Stomach smooth muscle (tissue), 2 donors: ENCODE data around the gene PDE6D.

Source experiments
- H3K27ac ChIP-seq: one replicate; pipeline ENCODE4 v1.7.0; 2013; ENCODE audit warnings: mild to moderate bottlenecking, low read length, inconsistent platforms
- H3K27me3 ChIP-seq, 2 donors: one replicate each; pipeline ENCODE4 v1.7.0; 2013; ENCODE audit warnings: low read length in 2 of 2; ENCODE audit not compliant: insufficient read depth in 2 of 2, control insufficient read depth in 1 of 2
- H3K36me3 ChIP-seq, 2 donors: one replicate each; pipeline ENCODE4 v1.7.0; 2013; ENCODE audit warnings: low read length in 2 of 2; ENCODE audit not compliant: control insufficient read depth in 2 of 2, insufficient read depth in 2 of 2
- H3K4me1 ChIP-seq: one replicate; pipeline ENCODE4 v1.7.0; 2013; ENCODE audit warnings: low read length; ENCODE audit not compliant: control insufficient read depth, insufficient read depth
- H3K4me3 ChIP-seq, 2 donors: one replicate each; pipeline ENCODE4 v1.7.0; 2013; ENCODE audit warnings: low read length in 2 of 2
- H3K9ac ChIP-seq, 2 donors: one replicate each; pipeline ENCODE4 v1.7.0; 2013; ENCODE audit warnings: low read length in 2 of 2, mild to moderate bottlenecking in 1 of 2
- H3K9me3 ChIP-seq, 2 donors: one replicate each; pipeline ENCODE4 v1.7.0; 2013; ENCODE audit warnings: low read length in 2 of 2; ENCODE audit not compliant: control insufficient read depth in 2 of 2
- donor health status: healthy.
- donor health status: Pancreatic carcinoma.

The PDE6D gene

DNA sequence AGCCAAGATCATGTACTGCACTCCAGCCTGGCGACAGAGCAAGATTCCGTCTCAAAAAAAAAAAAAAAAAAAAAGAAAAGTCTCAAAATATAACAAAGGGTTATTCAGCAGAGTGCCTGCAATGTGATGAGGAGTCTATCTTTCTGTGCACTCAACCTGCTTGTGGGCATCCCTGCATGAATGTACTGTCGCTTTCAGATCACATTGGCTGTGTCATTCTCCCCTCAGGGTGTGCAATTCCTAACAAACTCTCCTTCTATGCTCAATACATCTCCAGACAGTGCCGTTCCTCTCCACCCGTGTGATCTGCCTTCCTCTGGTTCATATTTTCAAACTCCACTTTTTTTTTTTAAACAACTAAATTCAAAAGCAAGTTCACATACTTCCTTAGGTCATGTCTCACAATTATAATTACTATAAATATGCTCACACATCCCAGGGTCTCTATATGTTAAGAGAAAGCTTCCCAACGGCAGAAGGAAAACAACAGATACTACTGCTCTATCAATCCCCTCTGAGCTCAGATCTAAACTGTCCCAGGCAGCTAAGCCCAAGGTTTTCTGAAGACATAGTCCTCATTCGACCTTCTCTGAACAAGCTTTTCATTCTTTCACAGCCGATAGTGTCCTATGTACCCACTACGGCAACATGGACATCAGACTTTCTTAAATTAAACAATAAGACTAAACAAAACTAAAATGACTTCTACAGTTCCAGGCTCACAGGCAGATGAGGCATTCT, 37.5 kb downstream of the PDE6D start:
- no peak overlapping the region for H3K4me3 ChIP-seq
- H3K9me3 ChIP-seq, result no peaks in the 10 kb centered on the region
- no peaks in the 10 kb centered on the region for H3K4me1 ChIP-seq
- H3K9ac ChIP-seq, result no peak overlapping the region
- no peak overlapping the region for H3K27ac ChIP-seq
- H3K27me3 ChIP-seq, result no peaks in the 10 kb centered on the region
- no peaks in the 10 kb centered on the region for H3K36me3 ChIP-seq

DNA sequence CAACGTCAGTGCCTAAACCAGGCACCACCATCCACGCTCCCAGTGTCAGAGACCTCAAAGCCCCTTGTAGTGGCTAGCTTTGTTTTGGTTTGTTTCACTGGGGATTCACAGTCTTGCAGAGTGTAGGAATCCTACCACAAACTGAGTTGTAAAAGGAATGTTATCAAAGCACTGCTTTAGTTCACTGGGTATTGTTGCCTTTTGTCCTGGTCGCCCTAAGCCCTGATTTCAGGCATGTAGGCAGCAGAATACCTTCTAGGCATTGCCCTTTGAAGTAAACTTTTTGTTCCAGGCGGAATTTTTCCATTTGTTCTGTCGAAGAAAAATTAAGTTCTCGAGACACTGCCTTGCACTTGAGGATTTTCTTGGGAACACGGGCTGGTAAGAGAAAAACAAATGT, 43.3 kb downstream of the PDE6D start:
- no peaks in the 10 kb centered on the region for H3K4me1 ChIP-seq
- no peak overlapping the region for H3K9ac ChIP-seq
- no peaks in the 10 kb centered on the region for H3K9me3 ChIP-seq
- H3K27me3 ChIP-seq, result no peaks in the 10 kb centered on the region
- no peak overlapping the region for H3K27ac ChIP-seq
- H3K36me3 ChIP-seq, result peaks cover 10 to 25% of the 10 kb centered on the region in 2 donors
- no peak overlapping the region for H3K4me3 ChIP-seq

DNA sequence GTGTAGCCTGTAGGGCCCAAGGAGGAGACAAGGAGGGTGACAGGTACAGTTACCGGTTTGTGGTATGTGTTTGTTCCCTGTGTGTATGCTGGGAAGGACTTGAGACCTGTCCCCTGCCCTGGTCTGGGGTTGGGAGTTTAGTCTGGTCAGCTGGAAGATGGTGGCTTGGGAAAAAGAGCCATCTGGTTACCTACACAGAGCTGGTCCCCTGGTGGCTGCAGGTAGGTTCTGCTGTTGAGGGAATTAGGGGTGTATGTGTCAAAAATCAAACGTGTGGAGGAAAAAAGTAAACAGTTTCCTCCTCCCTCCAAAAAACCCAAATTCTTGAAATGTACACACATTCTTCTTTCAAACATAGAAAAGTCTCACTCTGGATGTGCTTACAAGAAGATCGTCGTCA, 48.5 kb downstream of the PDE6D start:
- peaks cover 10 to 28% of the 10 kb centered on the region in 2 donors for H3K36me3 ChIP-seq
- no peak overlapping the region for H3K27ac ChIP-seq
- H3K9ac ChIP-seq, result no peak overlapping the region
- H3K4me1 ChIP-seq, result no peaks in the 10 kb centered on the region
- H3K9me3 ChIP-seq, result no peaks in the 10 kb centered on the region
- no peaks in the 10 kb centered on the region for H3K27me3 ChIP-seq
- no peak overlapping the region for H3K4me3 ChIP-seq

DNA sequence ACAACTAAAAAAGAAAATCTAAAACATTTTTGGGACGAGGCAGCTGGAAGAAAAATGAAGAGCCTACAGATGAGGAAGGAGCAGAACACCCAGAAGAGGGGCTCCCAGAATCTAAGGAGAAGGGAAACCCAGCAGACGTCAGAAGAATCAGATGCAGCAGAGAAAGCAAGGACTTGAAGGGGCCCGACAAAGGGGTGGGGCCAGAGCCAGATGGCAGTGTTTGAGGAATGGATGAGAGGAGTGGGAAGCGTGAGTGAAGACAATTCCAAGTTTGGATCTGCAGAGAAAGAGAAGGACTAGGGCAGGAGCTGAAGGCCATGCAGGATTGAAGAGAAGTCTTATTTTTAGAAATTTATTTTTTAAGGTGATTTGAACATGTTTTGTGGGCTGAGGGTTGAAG, 53.5 kb downstream of the PDE6D start:
- Histone ChIP-seq H3K36me3 (peaks cover 3 to 9% of the 10 kb centered on the region in 2 donors), H3K4me1 (peaks cover 2% of the 10 kb centered on the region), H3K9ac (no peak overlapping the region), H3K27ac (no peak overlapping the region), H3K27me3 (no peaks in the 10 kb centered on the region), H3K4me3 (no peak overlapping the region), H3K9me3 (no peaks in the 10 kb centered on the region)

DNA sequence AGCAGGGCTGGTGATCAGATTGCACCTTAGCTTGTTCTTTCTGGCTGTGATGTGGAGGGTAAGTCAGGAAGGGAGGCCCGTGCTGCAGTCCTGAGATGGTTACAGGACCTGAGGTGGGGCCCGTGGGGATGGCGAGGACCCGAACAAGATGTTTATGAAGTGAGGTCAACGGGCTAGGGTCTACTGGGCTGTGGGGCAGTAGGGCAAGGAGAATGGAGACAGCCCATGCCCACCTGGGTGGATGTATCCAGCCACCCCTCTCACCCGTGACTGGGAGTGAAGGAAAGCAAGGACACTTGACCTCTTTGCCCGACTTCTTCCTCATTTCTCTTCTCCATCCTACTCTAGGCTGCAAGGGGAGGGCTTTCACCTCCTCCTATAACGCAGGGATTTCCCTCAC, 54.8 kb downstream of the PDE6D start:
- no peak overlapping the region for H3K9ac ChIP-seq
- H3K4me3 ChIP-seq, result no peak overlapping the region
- no peak overlapping the region for H3K27ac ChIP-seq
- H3K36me3 ChIP-seq, result no peaks in the 10 kb centered on the region
- H3K4me1 ChIP-seq, result peaks cover 2% of the 10 kb centered on the region
- no peaks in the 10 kb centered on the region for H3K9me3 ChIP-seq
- no peaks in the 10 kb centered on the region for H3K27me3 ChIP-seq

DNA sequence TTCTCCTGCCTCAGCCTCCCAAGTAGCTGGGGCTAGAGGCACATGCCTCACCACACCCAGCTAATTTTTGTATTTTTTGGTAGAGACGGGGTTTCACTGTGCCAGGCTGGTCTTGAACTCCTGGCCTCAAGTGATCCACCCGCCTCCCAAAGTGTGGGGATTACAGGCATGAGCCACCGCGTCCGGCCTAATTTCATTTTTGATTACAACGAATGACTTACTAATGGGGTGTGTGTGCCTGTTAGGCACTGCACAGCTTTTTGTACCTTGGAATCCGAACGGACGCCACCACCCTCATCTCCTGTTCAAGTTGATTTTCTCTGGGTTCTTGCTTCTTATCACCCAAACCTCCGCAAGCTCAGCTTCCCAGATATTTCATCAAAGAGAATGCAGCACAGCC, 55.6 kb downstream of the PDE6D start:
- no peaks in the 10 kb centered on the region for H3K9me3 ChIP-seq
- H3K9ac ChIP-seq, result no peak overlapping the region
- no peak overlapping the region for H3K4me3 ChIP-seq
- no peaks in the 10 kb centered on the region for H3K27me3 ChIP-seq
- H3K27ac ChIP-seq, result no peak overlapping the region
- no peaks in the 10 kb centered on the region for H3K36me3 ChIP-seq
- peaks cover 2% of the 10 kb centered on the region for H3K4me1 ChIP-seq

DNA sequence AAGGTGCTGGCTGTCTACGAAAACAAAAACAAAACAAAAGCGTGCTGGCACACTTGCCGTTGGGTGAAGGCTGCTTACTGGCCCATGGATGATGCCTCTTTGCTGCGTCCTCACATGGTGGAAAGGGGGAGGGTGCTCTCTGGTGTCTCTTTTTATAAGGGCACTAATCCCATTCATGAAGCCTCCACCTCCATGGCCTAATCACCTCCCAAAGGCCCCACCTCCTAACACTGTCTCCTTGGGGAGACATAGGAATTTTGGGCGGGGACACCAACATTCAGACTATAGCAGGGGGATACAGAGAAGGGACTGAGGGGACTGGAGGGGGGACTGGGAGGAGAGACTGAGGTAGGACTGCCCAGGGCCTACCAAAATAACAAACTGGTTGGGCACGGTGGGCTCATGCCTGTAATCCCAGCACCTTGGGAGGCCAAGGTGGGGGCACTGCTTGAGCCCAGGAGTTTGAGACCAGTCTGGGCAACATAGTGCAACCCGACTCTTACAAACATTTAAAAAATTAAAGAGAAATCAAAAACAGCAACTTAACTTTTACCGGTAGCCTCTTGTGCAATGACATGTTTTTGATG, 58.3 kb downstream of the PDE6D start:
- H3K9me3 ChIP-seq, result no peaks in the 10 kb centered on the region
- H3K4me1 ChIP-seq, result peaks cover 2% of the 10 kb centered on the region
- H3K4me3 ChIP-seq, result no peak overlapping the region
- no peak overlapping the region for H3K27ac ChIP-seq
- no peak overlapping the region for H3K9ac ChIP-seq
- peaks cover 0 to 2% of the 10 kb centered on the region in 2 donors for H3K27me3 ChIP-seq
- H3K36me3 ChIP-seq, result no peaks in the 10 kb centered on the region

DNA sequence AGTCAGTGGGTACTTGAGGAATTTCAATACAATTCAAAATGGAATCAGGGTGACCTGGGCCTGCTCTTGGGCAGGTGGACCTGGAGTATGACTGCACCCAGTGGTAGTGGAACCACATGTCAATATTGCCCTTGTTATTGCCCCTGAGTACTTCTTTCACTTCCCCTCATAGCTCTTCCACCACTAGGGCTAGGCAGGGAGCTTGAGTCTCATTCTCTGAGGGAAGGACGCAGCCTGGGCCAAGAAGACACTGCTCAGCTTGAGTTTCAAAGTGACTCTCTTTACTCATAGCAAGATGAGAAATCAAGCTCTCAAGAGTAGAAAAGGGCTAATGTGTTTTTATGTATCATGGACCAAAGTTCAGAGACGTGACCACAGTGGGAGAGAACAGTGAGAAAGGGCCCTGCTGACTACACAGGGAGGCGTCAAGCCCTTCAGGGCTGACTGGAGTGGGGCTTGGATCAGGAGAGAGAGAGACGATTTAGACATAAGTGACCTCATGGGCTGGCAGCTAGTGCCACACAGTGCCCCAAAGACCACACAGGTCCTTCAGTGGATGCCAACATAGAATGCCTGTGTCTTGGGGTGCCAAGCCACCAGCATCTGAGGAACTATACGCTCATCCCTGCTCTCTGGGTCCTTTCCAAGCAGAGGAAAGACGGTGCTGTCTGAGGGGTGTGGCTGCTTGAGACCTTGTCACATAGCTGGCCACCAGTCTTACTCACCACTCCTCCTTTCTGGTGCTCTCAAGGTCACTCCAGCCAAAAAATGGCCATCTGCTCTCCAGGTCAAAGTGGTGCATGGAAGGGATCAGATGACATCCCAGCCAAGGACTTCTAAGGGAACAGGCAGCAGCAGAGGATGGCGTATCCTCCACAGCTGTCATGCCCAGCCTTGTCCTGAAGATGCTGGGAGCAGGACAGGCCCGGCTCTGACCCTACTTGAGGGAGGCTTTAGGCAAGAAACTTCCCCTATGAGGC, 59.8 kb downstream of the PDE6D start:
- Histone ChIP-seq H3K27ac (no peak overlapping the region), H3K27me3 (peaks cover 0 to 2% of the 10 kb centered on the region in 2 donors), H3K9ac (no peak overlapping the region), H3K9me3 (no peaks in the 10 kb centered on the region), H3K4me3 (no peak overlapping the region), H3K36me3 (no peaks in the 10 kb centered on the region), H3K4me1 (peaks cover 2% of the 10 kb centered on the region)

DNA sequence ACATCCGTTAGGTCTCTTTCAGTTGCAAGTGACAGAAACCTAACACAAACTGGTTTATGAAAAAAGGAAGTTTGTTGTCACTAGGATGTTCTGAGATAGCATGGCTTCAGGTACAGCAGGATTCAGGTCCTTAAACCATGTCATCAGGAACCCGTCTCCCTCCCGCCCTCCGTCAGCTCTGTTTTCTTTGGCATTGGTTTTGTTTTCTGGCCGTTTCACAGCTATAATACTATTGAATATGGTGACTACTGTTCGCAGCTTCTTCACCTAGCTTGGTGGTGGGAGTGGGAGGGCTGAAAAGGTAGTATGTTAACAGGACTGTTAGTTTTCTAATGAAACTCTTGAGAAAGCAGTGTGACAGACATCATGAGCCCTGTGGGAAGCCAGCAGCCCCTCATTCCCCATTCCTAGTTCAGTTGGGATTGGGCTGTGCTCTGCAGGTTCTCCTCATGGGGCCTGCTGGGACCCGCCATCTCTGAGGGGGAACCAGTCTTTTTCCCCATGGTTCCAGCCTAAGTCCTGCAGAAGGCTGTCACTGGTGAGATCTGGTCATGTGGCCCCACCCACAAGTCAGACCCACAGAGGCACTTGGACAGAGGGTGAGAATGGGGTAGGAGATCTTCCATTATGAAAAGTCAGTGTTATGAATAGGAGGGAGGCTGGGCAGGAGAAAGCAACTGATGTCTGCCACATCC, 60.6 kb downstream of the PDE6D start:
- no peak overlapping the region for H3K4me3 ChIP-seq
- H3K36me3 ChIP-seq, result no peaks in the 10 kb centered on the region
- no peak overlapping the region for H3K9ac ChIP-seq
- H3K27ac ChIP-seq, result no peak overlapping the region
- H3K9me3 ChIP-seq, result no peaks in the 10 kb centered on the region
- H3K27me3 ChIP-seq, result peaks cover 0 to 2% of the 10 kb centered on the region in 2 donors
- peaks cover 2% of the 10 kb centered on the region for H3K4me1 ChIP-seq

DNA sequence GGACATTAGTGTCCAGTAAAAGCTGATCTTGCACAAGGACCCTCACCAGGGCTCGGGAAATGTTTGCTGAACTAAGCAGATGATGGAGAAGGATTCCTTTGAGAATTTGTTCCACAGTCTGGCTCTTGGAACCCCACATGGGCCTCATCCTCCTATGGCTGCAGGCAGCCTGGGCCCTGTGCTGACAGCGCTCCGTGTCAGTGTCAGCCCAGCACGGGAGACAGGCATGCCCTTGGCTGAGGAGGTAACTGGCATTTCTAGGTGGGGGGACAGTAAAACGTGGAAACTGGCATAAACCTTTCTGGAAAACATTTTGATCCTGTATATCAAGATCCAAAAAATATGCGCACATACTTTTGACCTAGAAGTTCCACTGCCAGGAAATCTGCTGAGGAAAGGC, 62.3 kb downstream of the PDE6D start:
- no peak overlapping the region for H3K4me3 ChIP-seq
- no peaks in the 10 kb centered on the region for H3K9me3 ChIP-seq
- H3K27ac ChIP-seq, result no peak overlapping the region
- H3K9ac ChIP-seq, result no peak overlapping the region
- H3K36me3 ChIP-seq, result no peaks in the 10 kb centered on the region
- H3K4me1 ChIP-seq, result peaks cover 9% of the 10 kb centered on the region
- H3K27me3 ChIP-seq, result peaks cover 0 to 2% of the 10 kb centered on the region in 2 donors
